Mammary microvascular endothelial cell (primary cell): Measurements from ENCODE around the gene DCBLD2. TPM values are rescaled to one million over a fixed set of nuclear protein-coding genes. Genes with fewer than 3 reads are reported as not detected.

ENCODE experiments used
- total RNA-seq: library from RNA; depleted of rRNA; stranded (reverse); fragments of >200 nt; gene quantifications from 2 replicates; pipeline ENCODE4 v1.2.3, GENCODE V29; 2015

DCBLD2 gene
- total RNA-seq: 50.8 and 55.1 TPM in 2 replicates

GRCh38 chr3:98901392-98902350 is at the start of gene DCBLD2:
TSS of gene DCBLD2 (minus strand) at chr3:98901695. CDS start at chr3:98901326, 369 bp downstream.

DNA sequence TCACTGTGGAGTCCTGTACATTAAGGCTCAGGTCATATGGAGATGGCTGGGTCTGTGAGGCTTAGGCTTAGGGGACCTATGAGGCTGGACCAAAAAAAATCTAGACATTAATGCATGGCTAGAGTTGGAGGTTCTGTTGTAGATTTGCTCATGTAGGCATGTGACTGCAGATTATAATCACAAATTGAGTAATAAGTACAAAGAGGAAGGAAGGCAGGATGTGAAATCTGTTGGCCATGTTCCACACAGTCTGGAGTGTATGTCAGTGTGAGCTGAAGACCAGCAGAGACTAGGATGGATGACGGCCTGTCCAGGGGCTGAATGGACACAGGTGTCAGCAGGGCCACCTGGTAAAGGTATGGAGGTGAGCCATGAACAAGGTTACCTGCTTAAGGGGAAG is 138.4 kb downstream of the DCBLD2 start, which contains the start of gene ST3GAL6:
Gene ST3GAL6 (plus strand): TSS at position 265 of the 400 bp plus-strand sequence. CDS start 5,101 bp downstream, outside the sequence.

Other genes with a start within 250 kb of the DCBLD2 start
- gene ST3GAL6, start 138.4 kb downstream of the DCBLD2 start, total RNA-seq: 25.0 and 28.8 TPM in 2 replicates